Mesodermal cell (in vitro differentiated cells): ENCODE data around the gene C19orf73.
"Not testable (repeated sequence)": the region's sequence is repeated elsewhere in the genome, so short reads cannot be mapped to it uniquely, and the experiment has no call there.

Experiments used
- H3K27ac ChIP-seq: 2 replicates; pipeline ENCODE4 v1.7.0; 2013; ENCODE audit warnings: mild to moderate bottlenecking, low read depth, low read length, moderate library complexity; ENCODE audit not compliant: severe bottlenecking
- H3K36me3 ChIP-seq: 2 replicates; pipeline ENCODE4 v1.7.1; 2013; ENCODE audit warnings: mild to moderate bottlenecking, low read length, moderate library complexity; ENCODE audit not compliant: control insufficient read depth, insufficient read depth
- H3K4me1 ChIP-seq: one replicate; pipeline ENCODE4 v1.7.1; 2013; ENCODE audit warnings: mild to moderate bottlenecking, low read length; ENCODE audit not compliant: insufficient read depth, control insufficient read depth, poor library complexity, severe bottlenecking
- H3K4me3 ChIP-seq: 2 replicates; pipeline ENCODE4 v1.7.0; 2013; ENCODE audit warnings: low read length, control low read depth, mild to moderate bottlenecking; ENCODE audit not compliant: insufficient read depth, poor library complexity, severe bottlenecking; ENCODE audit errors: extremely low read depth
- H3K9me3 ChIP-seq: 2 replicates; pipeline ENCODE4 v1.7.1; 2013; ENCODE audit warnings: mild to moderate bottlenecking, low read length, moderate library complexity; ENCODE audit not compliant: control insufficient read depth
- WGBS, 2 experiments: methylation state at CpG; one replicate each; pipeline ENCODE4 v1.1.5; 2013; ENCODE audit warnings: missing lambda C conversion rate in 2 of 2; ENCODE audit not compliant: insufficient coverage in 2 of 2; 5-methylcytosine and 5-hydroxymethylcytosine counted together

The C19orf73 gene

DNA sequence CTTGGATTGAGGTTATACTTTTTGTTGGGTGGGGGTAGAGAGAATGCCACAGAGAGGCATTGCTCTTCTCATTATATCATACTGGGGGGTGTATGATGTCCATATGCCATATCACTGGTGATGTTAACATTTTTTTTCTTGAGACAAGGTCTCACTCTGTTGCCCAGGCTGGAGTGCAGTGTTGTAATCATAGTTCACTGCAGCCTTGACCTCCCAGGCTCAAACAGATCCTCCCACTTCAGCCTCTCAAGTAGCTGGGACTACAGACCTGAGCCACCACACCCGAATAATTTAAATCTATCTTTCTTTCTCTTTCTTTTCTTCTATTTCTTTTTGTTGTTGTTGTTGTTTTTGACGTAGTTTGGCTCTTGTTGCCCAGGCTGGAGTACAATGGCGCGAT is 38.6 kb downstream of the C19orf73 start:
- no peaks in the 10 kb centered on the region for H3K36me3 ChIP-seq
- H3K4me3 ChIP-seq = no peak overlapping the region
- H3K4me1 ChIP-seq = no peaks in the 10 kb centered on the region
- WGBS, 2 experiments = no CpG with 5 or more reads among the region's 4 CpGs
- H3K27ac ChIP-seq = no peak overlapping the region
- no peaks in the 10 kb centered on the region for H3K9me3 ChIP-seq

DNA sequence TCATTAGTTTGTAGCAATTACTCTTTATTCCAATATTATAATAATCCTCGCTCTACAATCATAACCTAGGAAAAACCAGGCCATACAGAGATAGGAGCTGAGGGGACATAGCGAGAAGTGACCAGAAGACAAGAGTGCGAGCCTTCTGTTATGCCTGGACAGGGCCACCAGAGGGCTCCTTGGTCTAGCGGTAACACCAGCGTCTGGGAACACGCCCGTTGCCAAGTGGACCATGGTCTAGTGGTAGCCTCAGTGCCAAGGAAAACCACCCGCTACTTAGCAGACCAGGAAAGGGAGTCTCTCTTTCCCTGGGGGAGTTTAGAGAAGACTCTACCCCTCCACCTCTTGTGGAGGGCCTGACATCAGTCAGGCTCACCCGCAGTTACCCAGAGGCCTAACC is 44.1 kb downstream of the C19orf73 start:
- WGBS, 2 experiments = 31 to 35% methylated on average over 5 to 6 of the region's 9 CpGs
- not testable (repeated sequence) for H3K4me1 ChIP-seq, H3K4me3 ChIP-seq, H3K27ac ChIP-seq, H3K9me3 ChIP-seq, H3K36me3 ChIP-seq

DNA sequence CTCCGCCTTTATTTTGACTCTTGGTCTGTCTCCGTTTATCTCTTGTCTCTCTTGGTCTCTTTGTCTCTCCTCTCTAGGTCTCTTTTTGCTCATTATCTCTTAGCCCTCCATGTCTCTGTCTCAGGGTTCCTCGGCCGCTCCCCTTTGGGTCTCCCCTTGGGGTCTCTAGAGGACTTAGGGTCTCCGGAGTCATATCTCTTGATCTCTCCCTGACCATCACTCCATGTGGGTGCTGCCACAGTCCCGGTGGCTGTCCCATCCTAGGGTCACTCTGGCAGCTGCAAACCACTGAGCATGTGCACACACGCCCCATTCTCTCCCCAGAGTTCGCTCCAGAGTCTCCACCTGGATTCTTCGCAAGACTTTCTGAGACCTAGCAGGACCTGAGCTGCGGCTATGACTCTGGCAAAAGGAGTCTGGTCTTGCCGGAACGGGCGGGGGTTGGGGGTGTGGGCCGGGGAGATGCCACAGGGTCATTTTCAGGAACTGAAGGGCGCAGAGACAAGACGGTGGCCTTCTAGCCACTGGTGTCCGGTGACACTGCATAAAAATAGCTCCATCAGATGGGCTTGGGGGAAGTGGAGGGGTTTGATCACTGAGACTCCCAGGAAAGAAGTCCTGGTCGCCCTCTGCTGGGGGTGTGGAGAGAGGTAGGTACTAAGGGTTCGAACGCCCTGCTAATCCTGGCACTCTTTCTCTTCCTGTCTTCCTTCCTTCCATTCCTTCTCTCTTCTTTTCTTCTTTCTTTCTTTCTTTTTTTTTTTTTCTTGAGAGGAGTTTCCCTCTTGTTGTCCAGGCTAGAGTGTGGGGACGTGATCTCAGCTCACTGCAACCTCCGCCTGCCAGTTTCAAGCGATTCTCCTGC is 45.2 kb downstream of the C19orf73 start:
- WGBS, 2 experiments = 74 to 78% methylated on average over 12 to 18 of the region's 23 CpGs
- no peak overlapping the region for H3K27ac ChIP-seq
- no peak overlapping the region for H3K4me3 ChIP-seq
- no peaks in the 10 kb centered on the region for H3K36me3 ChIP-seq
- no peaks in the 10 kb centered on the region for H3K4me1 ChIP-seq
- no peaks in the 10 kb centered on the region for H3K9me3 ChIP-seq

DNA sequence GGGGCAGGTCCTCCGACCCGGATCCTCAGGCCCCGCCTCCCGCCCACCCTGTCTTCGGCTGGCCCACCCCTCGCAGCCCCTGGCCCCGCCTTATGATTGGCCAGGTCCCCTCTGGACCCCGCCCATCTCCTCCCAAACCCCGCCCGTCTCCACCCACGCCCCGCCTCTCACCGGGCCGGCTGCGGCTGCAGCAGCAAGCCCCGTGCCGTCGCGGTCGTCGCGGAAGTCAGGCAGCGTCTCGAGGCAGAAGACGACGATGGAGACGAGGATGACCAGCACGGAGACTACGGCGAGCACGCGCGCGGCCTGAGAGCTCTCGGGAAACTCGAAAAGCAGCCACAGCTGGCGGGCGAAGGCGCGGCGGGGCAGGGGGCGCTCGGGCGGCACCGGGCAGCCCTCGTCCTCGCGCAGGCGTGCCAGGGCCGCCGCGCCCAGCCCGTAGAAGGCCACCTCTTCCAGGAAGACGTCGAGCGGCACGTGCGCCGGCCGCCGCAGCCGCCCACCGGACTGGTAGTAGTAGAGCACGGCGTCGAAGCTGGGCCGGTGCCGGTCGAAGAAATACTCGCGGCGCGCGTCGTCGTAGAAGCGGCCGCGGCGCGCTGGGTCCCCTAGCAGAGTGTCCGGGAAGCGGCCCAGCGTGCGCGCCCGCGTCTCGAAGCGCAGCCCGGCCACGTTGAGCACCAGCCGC is 46.9 kb downstream of the C19orf73 start:
- 26% methylated on average over 80 to 88 of the region's 93 CpGs for WGBS, 2 experiments
- Histone ChIP-seq H3K27ac (no peak overlapping the region), H3K9me3 (no peaks in the 10 kb centered on the region), H3K4me1 (no peaks in the 10 kb centered on the region), H3K36me3 (no peaks in the 10 kb centered on the region), H3K4me3 (no peak overlapping the region)

DNA sequence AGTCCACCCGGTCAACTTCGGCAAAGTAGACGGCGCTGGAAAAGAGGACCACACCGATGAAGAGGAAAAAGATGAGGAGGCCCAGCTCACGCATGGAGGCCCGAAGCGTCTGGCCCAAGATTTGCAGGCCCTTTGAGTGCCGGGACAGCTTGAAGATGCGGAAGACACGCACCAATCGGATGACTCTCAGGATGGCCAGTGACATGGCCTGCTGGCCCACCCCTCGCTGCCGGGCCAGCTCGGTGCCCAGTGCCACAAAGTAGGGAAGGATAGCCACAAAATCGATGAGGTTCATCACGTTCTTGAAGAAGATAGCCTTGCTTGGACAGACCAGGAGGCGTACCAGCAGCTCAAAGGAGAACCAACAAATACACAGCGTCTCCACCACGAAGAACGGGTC is 48.5 kb downstream of the C19orf73 start:
- no peaks in the 10 kb centered on the region for H3K9me3 ChIP-seq
- H3K27ac ChIP-seq = no peak overlapping the region
- 89 to 93% methylated on average over 21 of the region's 21 CpGs for WGBS, 2 experiments
- peaks cover 6% of the 10 kb centered on the region for H3K4me1 ChIP-seq
- no peaks in the 10 kb centered on the region for H3K36me3 ChIP-seq
- H3K4me3 ChIP-seq = no peak overlapping the region

DNA sequence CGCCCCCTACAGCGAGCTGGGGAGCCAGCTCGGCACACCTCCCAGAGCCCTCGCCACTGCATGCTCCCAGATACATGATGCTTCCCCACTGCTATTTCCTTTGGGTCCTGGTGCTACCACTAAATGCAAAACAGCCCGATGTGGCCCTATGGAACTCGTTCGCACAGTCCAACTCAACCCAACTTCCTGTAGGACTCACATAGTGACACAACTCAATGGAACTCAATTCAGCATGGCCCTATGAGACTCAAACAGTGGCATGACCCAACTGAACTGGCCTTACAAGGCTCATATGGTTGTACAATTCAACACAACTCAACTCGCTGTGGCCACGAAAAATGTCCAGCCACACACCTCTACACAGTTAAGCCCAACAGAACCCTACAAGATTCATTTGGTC is 49.9 kb downstream of the C19orf73 start:
- Histone ChIP-seq H3K9me3 (no peaks in the 10 kb centered on the region), H3K27ac (no peak overlapping the region), H3K4me1 (peaks cover 11% of the 10 kb centered on the region), H3K36me3 (no peaks in the 10 kb centered on the region), H3K4me3 (no peak overlapping the region)
- 84 to 96% methylated on average over 8 to 9 of the region's 9 CpGs for WGBS, 2 experiments
